Activated CD8-positive, alpha-beta T cell treated with anti-CD3 and anti-CD28 coated beads, Interleukin-2, amount 10 ng/mL, durations not matched to agents 7 days and 5 days (primary cell): ENCODE results near the gene RNF151. TPM values are rescaled to one million over a fixed set of nuclear protein-coding genes. Genes with fewer than 3 reads are reported as not detected.

Experiments
- ATAC-seq: fragments of 150-1000 bp; cut with Tn5 transposase; one replicate; pipeline ENCODE4 v1.10.0; 2021; ENCODE audit warnings: moderate library complexity
- CTCF ChIA-PET: fragments of 350-600 bp; sonication (Branson Sonifier 250); formaldehyde crosslinking; loops from one replicate; lab custom pipeline; 2021; ENCODE audit warnings: antibody characterized with exemption; lab: Charles Lee
- POLR2A ChIA-PET: fragments of 350-600 bp; sonication (Branson Sonifier 250); formaldehyde crosslinking; loops from one replicate; lab custom pipeline; 2021; ENCODE audit warnings: antibody characterized with exemption; lab: Charles Lee
- DNase-seq: peaks from one replicate; pipeline ENCODE4 v3.0.0-alpha.2; 2020
- H3K27ac Mint-ChIP-seq: one replicate; pipeline ENCODE4 v1.8.0; 2021; ENCODE audit warnings: mild to moderate bottlenecking, mixed read lengths
- H3K27me3 Mint-ChIP-seq: one replicate; pipeline ENCODE4 v1.8.0; 2021; ENCODE audit warnings: low read depth, mixed read lengths
- H3K36me3 Mint-ChIP-seq: one replicate; pipeline ENCODE4 v1.8.0; 2021; ENCODE audit warnings: low read depth, mixed read lengths
- H3K4me1 Mint-ChIP-seq: one replicate; pipeline ENCODE4 v1.8.0; 2021; ENCODE audit warnings: low read depth, mixed read lengths
- H3K4me3 Mint-ChIP-seq: one replicate; pipeline ENCODE4 v1.8.0; 2021; ENCODE audit warnings: mild to moderate bottlenecking, mixed read lengths
- H3K9me3 Mint-ChIP-seq: one replicate; pipeline ENCODE4 v1.8.0; 2022; ENCODE audit warnings: mixed read lengths; ENCODE audit not compliant: insufficient read depth
- total RNA-seq, 2 experiments: library from RNA; stranded (reverse); gene quantifications; one replicate each; pipeline ENCODE4 v1.2.3, GENCODE V29; 2021

RNF151 gene
- total RNA-seq, 2 experiments from 2014 or later: not detected

- Mint-ChIP-seq H3K36me3 (peaks cover 8% of the 10 kb centered on the region), H3K4me3 (no peak overlapping the region), H3K4me1 (peaks cover 29% of the 10 kb centered on the region), H3K9me3 (no peaks in the 10 kb centered on the region), H3K27me3 (no peaks in the 10 kb centered on the region), H3K27ac (no peak overlapping the region)
- DNase-seq (no peak), ATAC-seq (no peak)
- ChIA-PET POLR2A (interaction anchor here (0.8 to 2.1 kb wide), 2 partner anchors 25 to 215 kb away, joined by 3 to 8 read pairs; partner anchors contain the start of genes RPS2 and TRAF7), CTCF (interaction anchor here (0.9 kb wide), 1 partner anchor 11 kb away, joined by 3 read pairs; no protein-coding TSS in a partner anchor)
These were observed 26.1 kb upstream of the RNF151 start for GRCh38 chr16:1940273-1941161.

GRCh38 chr16:1941162-1942046 lies 25.3 kb upstream of the RNF151 start:
- H3K36me3 Mint-ChIP-seq: peaks cover 8% of the 10 kb centered on the region
- ATAC-seq: no peak
- POLR2A ChIA-PET: interaction anchor here (0.8 to 2.1 kb wide), 2 partner anchors 24 to 214 kb away, joined by 3 to 8 read pairs; partner anchors contain the start of genes RPS2 and TRAF7
- H3K27me3 Mint-ChIP-seq: no peaks in the 10 kb centered on the region
- peak overlapping the region; percentile 85 for H3K4me3 Mint-ChIP-seq
- CTCF ChIA-PET: no interaction called here
- no peaks in the 10 kb centered on the region for H3K9me3 Mint-ChIP-seq
- no peak overlapping the region for H3K27ac Mint-ChIP-seq
- peaks cover 29% of the 10 kb centered on the region for H3K4me1 Mint-ChIP-seq
- no peak for DNase-seq

GRCh38 chr16:1942047-1942809 lies 24.4 kb upstream of the RNF151 start:
- H3K36me3 Mint-ChIP-seq: peaks cover 8% of the 10 kb centered on the region
- DNase-seq (no peak), ATAC-seq (no peak)
- no peaks in the 10 kb centered on the region for H3K9me3 Mint-ChIP-seq
- H3K27me3 Mint-ChIP-seq: no peaks in the 10 kb centered on the region
- POLR2A ChIA-PET: interaction anchor here (1.0 to 2.1 kb wide), 4 partner anchors 18 to 71 kb away, joined by 4 to 10 read pairs (median 8); partner anchors contain the start of gene RPS2
- CTCF ChIA-PET: no interaction called here
- H3K4me1 Mint-ChIP-seq: peaks cover 29% of the 10 kb centered on the region
- H3K27ac Mint-ChIP-seq: peak overlapping the region; percentile 79
- peak overlapping the region; percentile 85 for H3K4me3 Mint-ChIP-seq

GRCh38 chr16:1942810-1943726 lies 23.6 kb upstream of the RNF151 start, which contains the start of gene MSRB1:
TSS of gene MSRB1 (minus strand) at chr16:1943199. CDS start at chr16:1943156, 43 bp downstream.
- ChIA-PET CTCF (interaction anchor here (1.0 to 1.6 kb wide), 8 partner anchors 9 to 237 kb away, joined by 3 to 7 read pairs (median 4); partner anchors contain the start of genes FAHD1, HAGH, MAPK8IP3 and RPS2), POLR2A (interaction anchor here (0.6 to 2.1 kb wide), 7 partner anchors 17 to 212 kb away, joined by 3 to 10 read pairs (median 4); partner anchors contain the start of genes RNF151, RPS2 and TRAF7)
- peak; percentile 100 for DNase-seq
- Mint-ChIP-seq H3K4me1 (peaks cover 29% of the 10 kb centered on the region), H3K36me3 (peaks cover 6% of the 10 kb centered on the region), H3K27me3 (no peaks in the 10 kb centered on the region), H3K27ac (peak within 1 kb of the TSS; percentile 82), H3K9me3 (no peaks in the 10 kb centered on the region), H3K4me3 (peak within 1 kb of the TSS; percentile 85)
- peak; percentile 97 for ATAC-seq

- no peaks in the 10 kb centered on the region for H3K27me3 Mint-ChIP-seq
- no peak for ATAC-seq
- H3K9me3 Mint-ChIP-seq: no peaks in the 10 kb centered on the region
- H3K36me3 Mint-ChIP-seq: no peaks in the 10 kb centered on the region
- no peak for DNase-seq
- CTCF ChIA-PET: no interaction called here
- peak overlapping the region; percentile 34 for H3K4me3 Mint-ChIP-seq
- POLR2A ChIA-PET: interaction anchor here (0.6 to 2.1 kb wide), 3 partner anchors 20 to 262 kb away, joined by 3 to 10 read pairs (median 3); partner anchors contain the start of gene RPS2
- peaks cover 29% of the 10 kb centered on the region for H3K4me1 Mint-ChIP-seq
- H3K27ac Mint-ChIP-seq: peak overlapping the region; percentile 25
These were observed 21.9 kb upstream of the RNF151 start for GRCh38 chr16:1944612-1945199.

GRCh38 chr16:1945559-1946391 lies 20.9 kb upstream of the RNF151 start:
- ATAC-seq (no peak), DNase-seq (no peak)
- H3K36me3 Mint-ChIP-seq: no peaks in the 10 kb centered on the region
- peaks cover 29% of the 10 kb centered on the region for H3K4me1 Mint-ChIP-seq
- H3K9me3 Mint-ChIP-seq: no peaks in the 10 kb centered on the region
- ChIA-PET CTCF (no interaction called here), POLR2A (interaction anchor here (0.6 kb wide), 1 partner anchor 19 kb away, joined by 3 read pairs; the partner anchor contains the start of gene RPS2)
- H3K27me3 Mint-ChIP-seq: no peaks in the 10 kb centered on the region
- H3K4me3 Mint-ChIP-seq: no peak overlapping the region
- H3K27ac Mint-ChIP-seq: no peak overlapping the region

- ChIA-PET CTCF (interaction anchor here (0.8 kb wide), 1 partner anchor 57 kb away, joined by 3 read pairs; no protein-coding TSS in a partner anchor), POLR2A (no interaction called here)
- Mint-ChIP-seq H3K27me3 (no peaks in the 10 kb centered on the region), H3K27ac (no peak overlapping the region), H3K4me1 (peaks cover 23% of the 10 kb centered on the region), H3K4me3 (no peak overlapping the region), H3K9me3 (no peaks in the 10 kb centered on the region), H3K36me3 (no peaks in the 10 kb centered on the region)
- ATAC-seq (no peak), DNase-seq (no peak)
These were observed 19.9 kb upstream of the RNF151 start for GRCh38 chr16:1946495-1947368.

- ChIA-PET POLR2A (no interaction called here), CTCF (interaction anchor here (0.8 kb wide), 1 partner anchor 57 kb away, joined by 3 read pairs; no protein-coding TSS in a partner anchor)
- Mint-ChIP-seq H3K9me3 (no peaks in the 10 kb centered on the region), H3K4me1 (peaks cover 17% of the 10 kb centered on the region), H3K36me3 (no peaks in the 10 kb centered on the region), H3K27me3 (no peaks in the 10 kb centered on the region), H3K4me3 (no peak overlapping the region), H3K27ac (no peak overlapping the region)
- ATAC-seq (no peak), DNase-seq (no peak)
These were observed 19.3 kb upstream of the RNF151 start for GRCh38 chr16:1947369-1947670.

- DNase-seq: no peak
- H3K4me1 Mint-ChIP-seq: peaks cover 2% of the 10 kb centered on the region
- ATAC-seq: no peak
- ChIA-PET CTCF (no interaction called here), POLR2A (no interaction called here)
- H3K9me3 Mint-ChIP-seq: no peaks in the 10 kb centered on the region
- H3K36me3 Mint-ChIP-seq: no peaks in the 10 kb centered on the region
- no peak overlapping the region for H3K4me3 Mint-ChIP-seq
- no peak overlapping the region for H3K27ac Mint-ChIP-seq
- H3K27me3 Mint-ChIP-seq: no peaks in the 10 kb centered on the region
These were observed 17.1 kb upstream of the RNF151 start for GRCh38 chr16:1949507-1949906.
